ENCODE results near the gene VKORC1L1.
A peak's percentile ranks its signal among the peaks of the same experiment; 100 is the strongest.
"Not testable (repeated sequence)": the region's sequence is repeated elsewhere in the genome, so short reads cannot be mapped to it uniquely, and the experiment has no call there.

VKORC1L1 gene

DNA sequence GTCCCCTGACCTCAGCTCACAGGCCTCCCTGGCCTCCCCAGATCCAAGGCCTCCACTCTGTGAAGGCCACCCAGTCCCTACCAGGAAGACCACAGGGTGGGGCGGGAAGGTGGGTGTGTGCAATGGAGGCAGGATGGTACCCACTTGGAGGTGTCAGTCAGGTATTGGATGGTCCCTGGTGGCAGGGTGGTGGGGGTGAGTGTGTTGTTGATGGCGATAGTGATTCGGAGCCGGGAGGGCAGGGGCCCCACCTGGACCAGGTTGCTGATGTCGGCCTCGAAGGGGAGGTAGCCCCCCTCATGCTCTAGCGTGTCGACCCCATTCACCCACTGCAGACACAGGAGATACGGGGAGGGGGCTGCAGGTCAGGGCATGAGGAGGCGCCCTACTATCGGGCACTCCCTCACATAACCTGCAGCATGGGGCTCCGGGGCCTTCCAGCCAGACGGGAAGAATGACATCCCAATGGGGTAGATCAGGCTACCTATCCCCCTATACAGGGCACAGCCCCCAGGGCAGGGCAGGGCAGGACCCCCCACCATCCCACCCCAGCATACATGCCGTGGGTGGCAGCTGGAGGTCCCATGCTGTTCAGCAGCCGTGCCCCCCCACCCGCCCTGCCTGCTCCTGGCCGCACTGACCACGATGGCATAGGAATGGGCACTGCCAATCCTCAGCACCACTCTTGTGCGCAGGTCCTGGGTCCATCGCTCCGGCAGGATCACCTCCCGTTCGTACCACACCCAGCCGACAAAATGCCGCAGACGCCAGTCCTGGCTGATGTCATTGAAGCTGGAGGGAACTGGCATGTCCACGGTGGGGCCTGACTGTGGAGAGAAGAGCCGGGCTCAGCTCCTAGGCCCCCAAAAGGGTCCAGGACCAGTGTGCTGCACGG, 107.0 kb downstream of the VKORC1L1 start:
- no peak for DNase-seq

DNA sequence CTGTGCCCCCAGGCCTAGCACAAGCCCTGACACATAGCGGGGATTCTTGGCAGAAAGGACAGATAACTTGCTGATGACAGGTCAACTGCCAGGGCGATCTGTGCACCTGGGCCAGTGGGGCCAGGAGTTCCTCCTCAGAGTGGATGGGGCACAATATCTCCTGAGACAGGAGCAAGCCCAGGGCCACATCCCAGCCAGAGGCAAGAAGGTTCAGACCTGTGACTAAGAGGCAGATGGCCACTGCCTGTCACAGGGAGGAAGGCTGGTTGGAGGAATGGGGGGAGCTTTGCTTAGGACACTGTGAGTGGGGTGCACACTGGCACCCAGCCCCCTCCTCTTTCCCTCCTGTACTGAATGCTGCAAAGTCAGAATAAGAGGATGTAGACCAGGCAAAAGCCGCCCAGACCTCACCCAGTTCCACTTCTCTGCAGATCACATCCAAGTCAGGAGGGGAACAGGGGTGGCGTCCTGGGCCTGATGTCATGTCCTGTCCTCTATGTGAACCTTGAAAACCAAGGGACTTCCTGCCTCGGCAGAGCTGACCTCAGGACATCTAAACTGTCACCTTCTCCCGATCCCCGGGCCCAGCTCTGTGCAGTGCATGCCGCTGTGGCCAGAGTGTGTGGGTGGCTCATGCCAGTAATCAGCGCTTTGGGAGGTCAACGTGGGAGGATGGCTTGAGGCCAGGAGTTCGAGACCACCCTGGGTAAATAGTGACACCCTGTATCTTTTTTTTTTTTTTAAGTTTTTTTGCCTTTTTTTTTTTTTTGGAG, 107.8 kb downstream of the VKORC1L1 start:
- DNase-seq = peak; percentile 91 to 98

DNA sequence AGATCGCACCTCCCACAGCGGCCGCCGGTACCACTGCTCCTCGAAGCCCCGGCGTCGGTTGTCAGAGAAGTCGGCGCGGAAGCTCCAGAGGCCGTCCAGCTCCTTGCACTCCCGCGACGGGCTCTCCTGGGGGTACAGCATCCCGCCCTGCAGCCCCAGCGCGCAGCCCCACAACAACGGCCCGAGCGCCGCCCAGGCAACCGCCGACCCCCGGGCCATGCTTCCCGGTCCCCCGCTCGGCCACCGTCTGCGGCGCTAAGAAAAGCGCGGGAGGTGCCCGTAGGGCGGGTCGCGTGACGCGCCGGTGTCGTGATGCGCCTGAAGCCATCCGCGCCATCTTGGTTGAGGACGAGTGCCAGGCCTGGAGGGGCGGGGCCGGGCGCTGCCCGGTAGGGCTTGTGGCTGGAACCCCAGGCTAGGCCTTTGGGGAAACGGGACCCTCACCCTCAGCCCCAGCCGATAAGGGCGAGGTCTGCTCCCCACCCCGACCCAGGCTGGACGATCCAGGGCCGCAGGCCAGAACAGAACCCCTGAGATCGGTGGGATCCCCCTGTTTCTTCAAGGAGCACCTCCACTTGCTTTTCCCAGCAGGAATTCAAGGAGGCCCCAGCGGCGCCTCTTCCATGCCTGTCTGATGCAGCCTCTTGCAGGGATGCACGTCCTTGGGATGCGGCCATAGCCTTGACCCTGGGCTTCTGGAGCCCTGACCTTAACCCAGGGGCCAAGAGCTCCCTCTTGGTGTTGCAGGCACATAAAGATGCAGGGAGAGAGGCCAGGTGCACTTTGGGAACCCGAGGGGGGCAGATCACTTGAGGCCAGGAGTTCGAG, 109.3 kb downstream of the VKORC1L1 start, which contains the start of gene GUSB:
Gene GUSB, minus strand, starts transcription at position 249 of the 828 bp plus-strand sequence. Its CDS starts 30 bp downstream, at position 219.
- DNase-seq = peak; percentile 79 to 92

DNA sequence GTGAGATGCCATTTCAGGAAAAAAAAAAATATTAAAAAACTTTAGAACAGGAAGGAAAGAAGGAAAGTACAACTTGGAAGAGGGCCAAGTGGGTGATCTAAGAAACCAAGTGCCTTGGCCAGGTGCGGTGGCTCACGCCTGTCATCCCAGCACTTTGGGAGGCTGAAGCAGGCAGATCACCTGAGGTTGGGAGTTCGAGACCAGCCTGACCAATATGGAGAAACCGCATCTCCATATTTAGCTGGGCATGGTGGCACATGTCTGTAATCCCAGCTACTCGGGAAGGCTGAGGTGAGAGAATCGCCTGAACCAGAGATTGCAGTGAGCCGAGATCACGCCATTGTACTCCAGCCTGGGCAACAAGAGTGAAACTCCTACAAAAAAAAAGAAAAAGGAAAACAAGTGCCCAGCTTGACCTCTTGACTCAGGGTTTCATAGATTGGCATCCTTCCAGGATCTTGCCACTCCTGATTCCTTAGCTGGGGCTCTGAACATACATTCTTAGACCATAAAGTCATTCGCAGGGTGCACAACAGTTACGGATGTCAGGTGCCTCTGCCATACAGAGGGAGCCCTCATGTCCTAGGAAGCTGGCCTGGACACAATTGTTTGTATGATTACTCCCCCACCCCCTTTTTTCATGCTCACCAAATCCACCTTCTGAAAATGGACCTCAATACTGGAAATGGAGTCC, 111.2 kb downstream of the VKORC1L1 start:
- DNase-seq = no peak

DNA sequence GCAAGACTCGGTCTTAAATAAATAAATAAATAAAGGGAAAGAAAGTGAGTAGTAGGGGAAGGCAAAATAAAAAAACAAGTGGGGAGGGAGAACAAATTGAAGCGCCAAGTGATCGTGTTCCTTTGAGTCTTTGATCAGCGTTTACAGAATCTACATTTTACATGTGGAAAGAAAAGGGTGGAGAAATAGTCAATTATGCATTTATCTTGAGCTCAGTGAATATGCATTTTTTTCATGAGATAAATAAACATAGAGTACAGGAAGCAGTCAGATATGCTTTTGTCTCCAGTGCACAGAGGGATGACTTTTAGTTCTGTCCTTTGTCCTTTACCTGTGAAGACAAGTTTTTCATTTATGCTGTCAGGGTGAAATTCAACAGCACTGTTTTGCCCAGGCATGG, 115.2 kb downstream of the VKORC1L1 start:
- DNase-seq = no peak

DNA sequence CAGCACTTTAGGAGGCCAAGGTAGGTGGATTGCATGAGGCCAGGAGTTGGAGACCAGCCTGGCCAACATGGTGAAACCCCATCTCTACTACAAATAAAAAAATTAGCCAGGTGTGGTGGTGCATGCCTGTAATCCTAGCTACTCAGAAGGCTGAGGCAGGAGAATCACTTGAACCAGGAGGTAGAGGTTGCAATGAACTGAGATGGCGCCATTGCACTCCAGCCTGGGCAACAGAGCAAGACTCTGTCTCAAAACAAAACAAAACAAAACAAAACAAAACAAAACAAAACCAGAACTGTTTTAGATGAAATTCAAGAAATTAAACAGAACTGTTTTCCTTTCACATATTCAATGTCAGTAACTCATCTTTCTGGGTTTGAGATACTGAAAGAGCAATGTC, 115.6 kb downstream of the VKORC1L1 start:
- DNase-seq = not testable (repeated sequence)

DNA sequence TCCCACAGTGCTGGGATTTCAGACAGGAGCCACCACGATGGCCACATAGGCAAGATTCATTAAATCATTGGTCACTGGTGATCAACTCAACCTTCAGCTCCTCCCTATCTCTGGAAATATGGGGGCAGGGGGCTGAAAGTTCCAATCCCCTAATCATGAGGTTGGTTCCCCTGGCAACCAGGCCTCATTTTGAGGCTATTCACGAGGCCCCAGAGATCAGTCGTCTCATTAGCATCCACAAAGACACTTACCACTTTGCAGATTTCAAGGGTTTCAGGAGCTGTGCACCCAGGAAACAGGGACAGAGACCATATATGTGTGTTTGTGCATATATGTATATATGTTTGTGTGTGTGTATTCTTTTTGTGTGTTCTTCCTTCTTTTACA, 116.8 kb downstream of the VKORC1L1 start:
- no peak for DNase-seq

DNA sequence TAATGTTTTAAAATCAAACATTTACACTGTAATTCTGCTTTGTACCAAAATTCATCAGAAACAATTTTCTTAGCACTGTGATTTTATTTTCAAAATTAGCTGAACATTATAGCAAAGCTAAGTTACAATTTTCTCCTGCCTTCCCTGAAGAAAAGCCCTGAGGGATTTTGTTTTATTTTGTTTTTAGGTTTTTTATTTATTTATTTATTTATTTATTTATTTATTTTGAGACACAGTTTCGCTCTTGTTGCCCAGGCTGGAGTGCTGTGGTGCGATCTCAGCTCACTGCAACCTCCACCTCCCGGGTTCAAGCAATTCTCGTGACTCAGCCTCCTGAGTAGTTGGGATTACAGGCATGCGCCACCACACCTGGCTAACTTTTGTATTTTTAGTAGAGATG, 119.0 kb downstream of the VKORC1L1 start:
- not testable (repeated sequence) for DNase-seq

DNA sequence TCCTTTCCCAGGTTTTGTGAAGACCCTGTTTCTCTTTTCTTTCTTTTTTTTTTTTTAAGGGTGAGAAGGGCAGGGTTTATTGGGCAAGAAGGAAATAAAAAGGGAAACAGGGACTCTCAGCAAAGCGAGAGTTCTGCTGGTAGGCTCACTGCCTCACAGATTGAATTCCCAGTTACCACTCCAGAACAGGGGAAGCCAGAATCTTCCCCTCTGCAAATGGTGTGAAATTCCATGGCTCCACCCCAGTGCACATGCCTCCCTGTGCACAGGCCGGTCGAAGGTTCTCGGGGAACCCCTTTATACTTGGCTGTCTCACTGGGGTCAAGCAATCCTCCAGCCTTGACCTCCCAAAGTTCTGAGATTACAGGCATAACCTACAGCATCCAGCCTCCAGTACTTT, 119.7 kb downstream of the VKORC1L1 start:
- peak; percentile 11 to 16 for DNase-seq

DNA sequence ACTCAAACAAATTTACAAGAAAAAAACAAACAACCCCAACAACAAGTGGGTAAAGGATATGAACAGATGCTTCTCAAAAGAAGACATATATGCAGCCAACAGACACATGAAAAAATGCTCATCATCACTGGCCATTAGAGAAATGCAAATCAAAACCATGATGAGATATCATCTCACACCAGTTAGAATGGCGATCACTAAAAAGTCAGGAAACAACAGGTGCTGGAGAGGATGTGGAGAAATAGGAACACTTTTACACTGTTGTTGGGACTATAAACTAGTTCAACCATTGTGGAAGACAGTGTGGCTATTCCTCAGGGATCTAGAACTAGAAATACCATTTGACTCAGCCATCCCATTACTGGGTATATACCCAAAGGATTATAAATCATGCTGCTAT, 122.1 kb downstream of the VKORC1L1 start:
- not testable (repeated sequence) for DNase-seq

DNA sequence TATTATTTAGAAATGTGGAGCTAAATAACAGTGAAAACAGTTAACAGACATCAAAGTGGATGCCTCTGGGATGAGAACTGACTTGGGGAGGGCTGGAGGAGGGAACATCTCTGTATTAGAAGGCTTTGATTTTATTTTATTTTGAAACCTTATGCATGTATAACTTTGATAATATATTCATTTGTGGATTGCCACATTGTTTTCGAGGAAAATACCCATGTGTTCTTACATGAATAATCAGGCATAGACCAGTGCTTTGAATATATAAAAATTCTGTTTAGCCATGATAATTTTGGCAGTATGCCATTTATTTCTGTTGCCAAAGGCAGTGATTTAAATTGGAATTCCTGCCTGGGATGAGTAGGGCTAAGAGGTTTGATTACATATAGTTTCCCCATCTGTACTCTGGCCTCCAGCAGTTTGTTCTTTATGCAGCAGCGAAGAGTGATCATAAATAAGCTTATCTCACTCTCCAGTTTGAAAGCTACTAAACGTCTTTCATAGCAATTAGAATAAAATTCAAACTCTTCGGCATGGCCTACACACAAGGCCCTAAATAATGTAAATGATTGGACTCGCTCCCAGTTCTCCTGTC, 128.0 kb downstream of the VKORC1L1 start:
- not testable (repeated sequence) for DNase-seq

DNA sequence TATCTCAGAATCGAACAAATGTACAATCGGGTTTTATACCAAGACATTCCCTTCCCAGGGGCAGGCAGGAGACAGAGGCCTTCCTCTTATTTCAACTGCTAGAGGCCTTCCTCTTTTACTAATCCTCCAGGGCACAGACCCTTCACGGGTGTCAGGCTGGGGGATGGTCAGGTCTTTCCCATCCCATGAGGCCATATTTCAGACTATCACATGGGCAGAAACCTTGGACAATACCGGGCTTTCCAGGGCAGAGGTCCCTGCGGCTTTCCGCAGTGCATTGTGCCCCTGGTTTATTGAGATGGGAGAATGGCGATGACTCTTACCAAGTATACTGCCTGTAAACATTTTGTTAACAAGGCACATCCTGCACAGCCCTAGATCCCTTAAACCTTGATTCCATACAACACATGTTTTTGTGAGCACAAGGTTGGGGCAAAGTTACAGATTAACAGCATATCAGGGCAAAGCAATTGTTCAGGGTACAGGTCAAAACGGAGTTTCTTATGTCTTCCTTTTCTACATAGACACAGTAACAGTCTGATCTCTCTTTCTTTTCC, 132.3 kb downstream of the VKORC1L1 start:
- DNase-seq = not testable (repeated sequence)

DNA sequence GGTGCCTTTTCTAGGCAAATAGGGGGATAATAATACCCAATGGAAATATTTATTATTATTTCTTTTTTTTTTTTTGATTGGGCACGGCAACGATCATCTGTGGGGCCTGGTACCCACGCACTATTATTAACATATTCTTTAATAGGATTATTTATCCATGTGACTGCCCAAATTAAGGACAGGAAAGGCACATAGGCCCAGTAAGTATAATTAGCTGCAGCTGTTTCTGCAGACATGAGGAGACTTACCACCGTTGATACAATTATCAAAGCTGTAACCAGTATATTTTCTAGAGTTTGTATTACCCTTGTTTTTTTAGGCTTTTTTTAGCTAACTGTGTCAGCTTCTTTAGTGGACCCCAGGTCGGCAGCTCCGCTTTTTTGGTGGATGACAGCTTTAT, 134.4 kb downstream of the VKORC1L1 start:
- no peak for DNase-seq
